ENCODE results near the gene CHP2.
"Not testable (repeated sequence)": the region's sequence is repeated elsewhere in the genome, so short reads cannot be mapped to it uniquely, and the experiment has no call there.

The CHP2 gene

DNA sequence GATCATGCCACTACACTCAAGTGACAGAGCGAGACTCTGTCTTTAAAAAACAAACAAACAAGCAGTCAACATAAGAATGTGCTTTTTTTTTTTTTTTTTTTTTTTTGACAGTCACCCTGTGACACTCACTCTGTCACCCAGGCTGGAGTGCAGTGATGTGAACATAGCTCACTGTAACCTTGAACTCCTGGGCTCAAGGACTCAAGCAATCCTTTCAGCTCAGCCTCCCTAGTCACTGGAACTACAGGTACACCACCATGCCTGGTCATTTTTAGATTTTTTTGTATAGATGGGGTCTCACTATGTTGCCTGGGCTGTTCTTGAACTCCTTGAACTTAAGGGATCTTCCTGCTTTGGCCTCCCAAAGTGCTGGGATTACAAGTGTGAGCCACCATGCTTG, 15.3 kb upstream of the CHP2 start:
- in situ Hi-C loops (cut with HindIII; ENCODE audit: low pct_ligation_motif_present, low sequenced_read_pairs) = no loop called here
- DNase-seq = no peak
- Histone ChIP-seq H3K36me3 (replicated peaks) (no peaks in the 10 kb centered on the region), H3K4me3 (ENCODE audit: low read depth, low read length) (no peak overlapping the region), H3K27ac (no peak overlapping the region), H3K27me3 (replicated peaks) (no peaks in the 10 kb centered on the region)
- TF ChIP-seq CTCF (IDR thresholded peaks at IDR 0.05; ENCODE audit: low read depth, low read length, missing control alignments) = no peak

DNA sequence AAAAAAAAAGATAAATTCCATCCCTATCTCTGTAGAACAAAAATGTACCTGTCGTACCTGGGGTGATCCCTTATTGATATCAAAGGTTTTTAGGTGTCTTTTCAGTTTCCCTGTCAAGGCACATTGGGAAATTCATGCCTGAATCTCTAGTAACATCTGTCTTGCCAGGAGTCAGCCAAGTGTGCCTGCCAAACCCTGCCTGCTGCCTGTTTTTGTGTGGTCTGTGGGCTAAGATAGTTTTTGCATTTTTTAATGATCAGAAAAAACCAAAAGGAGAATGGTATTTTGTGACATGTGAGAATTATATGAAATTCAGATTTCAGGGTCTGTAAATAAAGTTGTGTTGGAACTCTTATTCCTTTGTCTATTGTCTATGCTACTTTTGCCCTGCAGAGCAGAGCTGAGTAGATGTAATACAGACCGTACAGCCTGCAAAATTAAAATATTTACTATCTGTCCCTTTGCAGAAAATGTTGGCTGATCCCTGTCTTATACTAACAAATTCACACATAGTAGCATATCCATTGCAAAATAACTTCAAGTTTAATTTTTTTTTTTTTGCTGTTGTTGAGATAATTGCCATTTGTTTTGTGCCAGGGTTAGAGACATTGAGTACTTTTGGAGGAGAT, 13.0 kb upstream of the CHP2 start:
- H3K36me3 ChIP-seq (replicated peaks) = no peaks in the 10 kb centered on the region
- no peak for TF ChIP-seq CTCF (IDR thresholded peaks at IDR 0.05; ENCODE audit: low read depth, low read length, missing control alignments)
- no peak for DNase-seq
- in situ Hi-C loops (cut with HindIII; ENCODE audit: low pct_ligation_motif_present, low sequenced_read_pairs) = no loop called here
- no peak overlapping the region for H3K4me3 ChIP-seq (ENCODE audit: low read depth, low read length)
- H3K27ac ChIP-seq = no peak overlapping the region
- no peaks in the 10 kb centered on the region for H3K27me3 ChIP-seq (replicated peaks)

DNA sequence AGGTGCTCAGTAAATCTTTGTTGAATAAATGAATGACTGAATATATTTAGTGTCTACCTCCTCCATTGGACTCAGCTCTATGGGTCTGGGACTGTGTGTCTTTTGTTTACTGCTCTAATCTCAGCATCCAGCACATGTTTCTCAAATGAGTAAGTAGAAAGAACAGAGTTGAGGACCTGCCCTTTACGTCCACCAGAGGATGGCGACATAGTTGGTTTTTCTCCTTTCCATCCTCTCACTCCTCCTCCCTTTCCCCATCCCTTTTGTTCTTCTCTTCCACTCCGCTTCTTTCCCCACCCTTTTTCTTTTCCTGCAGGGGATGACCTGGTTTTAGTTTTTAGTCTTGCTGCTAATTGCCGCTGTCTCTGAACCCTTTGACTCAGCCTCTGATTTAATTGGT, 12.1 kb upstream of the CHP2 start:
- Histone ChIP-seq H3K4me3 (ENCODE audit: low read depth, low read length) (no peak overlapping the region), H3K36me3 (replicated peaks) (no peaks in the 10 kb centered on the region), H3K27ac (no peak overlapping the region), H3K27me3 (replicated peaks) (no peaks in the 10 kb centered on the region)
- in situ Hi-C loops (cut with HindIII; ENCODE audit: low pct_ligation_motif_present, low sequenced_read_pairs) = no loop called here
- no peak for DNase-seq
- no peak for TF ChIP-seq CTCF (IDR thresholded peaks at IDR 0.05; ENCODE audit: low read depth, low read length, missing control alignments)

GRCh38 chr16:23745263-23745662, 9.6 kb upstream of the CHP2 start:
- Histone ChIP-seq H3K27me3 (replicated peaks) (no peaks in the 10 kb centered on the region), H3K27ac (no peak overlapping the region), H3K4me3 (ENCODE audit: low read depth, low read length) (no peak overlapping the region), H3K36me3 (replicated peaks) (no peaks in the 10 kb centered on the region)
- in situ Hi-C loops (cut with HindIII; ENCODE audit: low pct_ligation_motif_present, low sequenced_read_pairs) = no loop called here
- no peak for TF ChIP-seq CTCF (IDR thresholded peaks at IDR 0.05; ENCODE audit: low read depth, low read length, missing control alignments)
- DNase-seq = no peak

DNA sequence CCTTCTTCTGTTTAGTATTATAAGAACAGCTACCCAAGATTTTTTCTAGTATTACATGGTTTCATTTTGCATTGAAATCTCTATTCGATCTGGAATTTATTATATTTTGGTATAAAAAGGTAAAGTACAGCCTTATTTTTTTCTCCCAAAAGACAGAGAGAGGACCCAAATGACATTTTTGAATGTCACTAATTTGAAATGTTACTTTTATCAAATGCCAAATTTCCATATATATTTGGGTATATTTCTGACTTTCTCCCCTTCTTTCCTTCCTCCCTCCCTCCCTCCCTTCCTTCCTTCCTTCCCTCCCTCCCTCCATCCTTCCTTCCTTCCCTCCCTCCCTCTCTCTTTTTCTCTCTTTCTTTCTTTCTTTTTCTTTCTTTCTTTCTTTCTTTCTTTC, 6.2 kb upstream of the CHP2 start:
- DNase-seq = no peak
- H3K27me3 ChIP-seq (replicated peaks) = no peaks in the 10 kb centered on the region
- H3K27ac ChIP-seq = no peak overlapping the region
- H3K36me3 ChIP-seq (replicated peaks) = no peaks in the 10 kb centered on the region
- TF ChIP-seq CTCF (IDR thresholded peaks at IDR 0.05; ENCODE audit: low read depth, low read length, missing control alignments) = no peak
- H3K4me3 ChIP-seq (ENCODE audit: low read depth, low read length) = no peak overlapping the region
- in situ Hi-C loops (cut with HindIII; ENCODE audit: low pct_ligation_motif_present, low sequenced_read_pairs) = no loop called here

DNA sequence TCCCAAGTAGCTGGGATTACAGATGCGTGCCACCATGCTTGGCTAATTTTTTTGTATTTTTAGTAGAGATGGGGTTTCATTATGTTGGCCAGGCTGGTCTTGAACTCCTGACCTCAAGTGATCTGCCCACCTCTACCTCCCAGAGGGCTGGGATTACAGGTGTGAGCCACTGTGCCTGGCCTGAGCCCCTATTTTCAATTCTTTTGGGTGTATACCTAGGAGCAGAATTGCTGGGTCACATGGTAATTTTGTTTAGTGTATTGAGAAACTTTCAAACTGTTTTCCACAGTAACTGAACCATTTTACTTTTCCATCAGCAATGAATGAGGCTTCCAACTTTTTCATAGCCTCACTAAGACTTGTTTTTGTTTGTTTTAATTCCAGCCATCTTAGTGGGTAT, 3.8 kb upstream of the CHP2 start:
- H3K27ac ChIP-seq; in situ Hi-C loops (cut with HindIII; ENCODE audit: low pct_ligation_motif_present, low sequenced_read_pairs); DNase-seq; H3K36me3 ChIP-seq (replicated peaks); H3K4me3 ChIP-seq (ENCODE audit: low read depth, low read length): not testable (repeated sequence)
- peaks cover 11% of the 10 kb centered on the region for H3K27me3 ChIP-seq (replicated peaks)

All from brain microvascular endothelial cell (primary cell).